ENCODE data around the gene SLX9. TPM values are rescaled to one million over a fixed set of nuclear protein-coding genes. Genes with fewer than 3 reads are reported as not detected.

The SLX9 gene
- total RNA-seq, 1 experiment from 2014 or later = 77.2 TPM

- no peaks in the 10 kb centered on the region for H3K27me3 Mint-ChIP-seq (ENCODE audit: low read depth)
- TF ChIP-seq OVOL2 (CRISPR knock-in tag; IDR thresholded peaks at IDR 0.05; ENCODE audit: borderline replicate concordance) = no peak
- TF ChIP-seq AFF4 (CRISPR knock-in tag; IDR thresholded peaks at IDR 0.05; ENCODE audit: borderline replicate concordance) = no peak
- TF ChIP-seq ZBTB21 (CRISPR knock-in tag; IDR thresholded peaks at IDR 0.05; ENCODE audit: borderline replicate concordance) = no peak
- TF ChIP-seq SOX15 (CRISPR knock-in tag; IDR thresholded peaks at IDR 0.05) = no peak
- TF ChIP-seq MXD4 (CRISPR knock-in tag; IDR thresholded peaks at IDR 0.05; ENCODE audit: borderline replicate concordance) = no peak
- TF ChIP-seq TEAD1 (CRISPR knock-in tag; IDR thresholded peaks at IDR 0.05) = no peak
- TF ChIP-seq ESRRA (CRISPR knock-in tag; IDR thresholded peaks at IDR 0.05; ENCODE audit: borderline replicate concordance) = no peak
- H3K27ac Mint-ChIP-seq = no peak overlapping the region; the same call in 1 of the 2 replicates
- DNase-seq (ENCODE audit: low spot score) = no peak
- no peak for ATAC-seq
- no peaks in the 10 kb centered on the region for H3K9me3 Mint-ChIP-seq
- peaks cover 23% of the 10 kb centered on the region for H3K4me1 Mint-ChIP-seq
- POLR2A ChIA-PET = no interaction called here
- no peak overlapping the region for H3K4me3 Mint-ChIP-seq
- CTCF ChIA-PET = interaction anchor here (1.3 kb wide), 1 partner anchor 150 kb away, joined by 3 read pairs; no protein-coding TSS in a partner anchor
- peaks cover 29% of the 10 kb centered on the region for H3K36me3 Mint-ChIP-seq
These were observed 3.3 kb downstream of the SLX9 start for GRCh38 chr21:44943005-44943685.

GRCh38 chr21:44943686-44944550 is 4.1 kb downstream of the SLX9 start:
- H3K9me3 Mint-ChIP-seq = no peaks in the 10 kb centered on the region
- no peak overlapping the region for H3K27ac Mint-ChIP-seq
- POLR2A ChIA-PET = no interaction called here
- ATAC-seq (no peak), DNase-seq (ENCODE audit: low spot score) (no peak)
- peaks cover 29% of the 10 kb centered on the region for H3K36me3 Mint-ChIP-seq
- H3K4me1 Mint-ChIP-seq = peaks cover 21% of the 10 kb centered on the region
- CTCF ChIA-PET = interaction anchor here (1.3 kb wide), 1 partner anchor 151 kb away, joined by 3 read pairs; no protein-coding TSS in a partner anchor
- H3K27me3 Mint-ChIP-seq (ENCODE audit: low read depth) = no peaks in the 10 kb centered on the region
- no peak overlapping the region for H3K4me3 Mint-ChIP-seq
- TF ChIP-seq TCF7 (CRISPR knock-in tag; IDR thresholded peaks at IDR 0.05; ENCODE audit: low read depth) = no peak
- no peak for TF ChIP-seq ZBTB43 (CRISPR knock-in tag; IDR thresholded peaks at IDR 0.05)
- TF ChIP-seq MYBL2 (CRISPR knock-in tag; IDR thresholded peaks at IDR 0.05) = no peak
- no peak for TF ChIP-seq ERG (CRISPR knock-in tag; IDR thresholded peaks at IDR 0.05)
- TF ChIP-seq E2F4 (CRISPR knock-in tag; IDR thresholded peaks at IDR 0.05; ENCODE audit: borderline replicate concordance, low read depth) = no peak
- no peak for TF ChIP-seq ZBTB21 (CRISPR knock-in tag; IDR thresholded peaks at IDR 0.05; ENCODE audit: borderline replicate concordance)
- no peak for TF ChIP-seq SP1 (CRISPR knock-in tag; conservative IDR thresholded peaks at IDR 0.05)
- TF ChIP-seq ZNF532 (CRISPR knock-in tag; IDR thresholded peaks at IDR 0.05; ENCODE audit: borderline replicate concordance) = no peak
- TF ChIP-seq ZNF416 (CRISPR knock-in tag; IDR thresholded peaks at IDR 0.05) = no peak
